DMS53 treated with DMSO at 0.1 percent for 48 hours (cell line): ENCODE measurements around the gene SLC5A5.

ENCODE experiments used
- DNase-seq: peaks from one replicate; lab custom pipeline; 2025; ENCODE audit not compliant: unreplicated experiment; lab: John Stamatoyannopoulos, UW

Gene SLC5A5

DNA sequence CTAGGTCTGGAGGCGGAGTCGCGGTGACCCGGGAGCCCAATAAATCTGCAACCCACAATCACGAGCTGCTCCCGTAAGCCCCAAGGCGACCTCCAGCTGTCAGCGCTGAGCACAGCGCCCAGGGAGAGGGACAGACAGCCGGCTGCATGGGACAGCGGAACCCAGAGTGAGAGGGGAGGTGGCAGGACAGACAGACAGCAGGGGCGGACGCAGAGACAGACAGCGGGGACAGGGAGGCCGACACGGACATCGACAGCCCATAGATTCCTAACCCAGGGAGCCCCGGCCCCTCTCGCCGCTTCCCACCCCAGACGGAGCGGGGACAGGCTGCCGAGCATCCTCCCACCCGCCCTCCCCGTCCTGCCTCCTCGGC is at the start of gene SLC5A5:
Gene SLC5A5, plus strand, starts transcription at position 68 of the 373 bp plus-strand sequence. CDS start 375 bp downstream, outside the sequence.
- DNase-seq: no peak

DNA sequence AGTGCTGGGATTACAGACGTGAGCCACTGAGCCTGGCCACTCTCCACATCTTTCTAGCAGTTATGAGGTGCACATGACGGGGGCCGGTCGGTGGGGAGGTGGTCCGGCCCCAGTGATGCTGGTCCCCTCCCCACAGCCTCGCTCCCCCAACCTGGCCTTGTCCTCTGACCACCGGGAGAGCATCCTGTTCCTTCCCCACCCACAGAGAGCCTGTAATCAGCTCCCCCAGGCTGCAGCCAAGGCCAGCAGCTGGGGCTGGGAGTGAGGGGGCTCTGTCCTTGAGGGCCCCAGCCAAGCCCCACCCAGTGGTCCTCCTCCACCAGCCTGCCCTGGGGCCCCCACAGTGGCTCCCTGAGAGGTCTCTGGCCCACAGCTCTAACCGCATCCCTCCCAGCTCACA is 47.4 kb upstream of the SLC5A5 start:
- DNase-seq: no peak

DNA sequence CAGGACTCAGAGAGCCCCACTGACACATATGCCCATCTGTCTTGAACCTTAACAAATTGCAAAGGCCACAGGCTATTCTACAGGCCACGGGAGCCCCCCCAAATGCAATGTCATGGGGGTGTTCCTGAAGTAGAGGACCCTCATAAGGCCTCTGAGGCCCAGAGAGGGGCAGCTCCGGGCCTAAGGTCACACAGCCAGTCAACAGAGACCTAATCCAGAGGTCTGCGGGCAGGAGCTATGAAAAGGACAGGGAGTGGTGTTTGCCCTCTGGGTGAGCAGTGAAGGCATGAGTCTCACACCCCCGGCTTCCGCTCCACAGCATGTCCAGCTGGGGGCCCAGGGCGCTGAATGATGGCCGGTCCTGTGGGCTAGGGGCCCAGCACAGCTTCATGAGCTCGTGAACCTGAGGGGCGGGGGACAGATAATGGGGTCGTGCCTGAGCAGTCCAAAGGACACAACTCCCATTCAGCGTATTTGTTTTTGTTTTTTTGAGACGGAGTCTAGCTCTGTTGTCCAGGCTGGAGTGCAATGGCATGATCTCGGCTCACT is 45.2 kb upstream of the SLC5A5 start:
- no peak for DNase-seq

DNA sequence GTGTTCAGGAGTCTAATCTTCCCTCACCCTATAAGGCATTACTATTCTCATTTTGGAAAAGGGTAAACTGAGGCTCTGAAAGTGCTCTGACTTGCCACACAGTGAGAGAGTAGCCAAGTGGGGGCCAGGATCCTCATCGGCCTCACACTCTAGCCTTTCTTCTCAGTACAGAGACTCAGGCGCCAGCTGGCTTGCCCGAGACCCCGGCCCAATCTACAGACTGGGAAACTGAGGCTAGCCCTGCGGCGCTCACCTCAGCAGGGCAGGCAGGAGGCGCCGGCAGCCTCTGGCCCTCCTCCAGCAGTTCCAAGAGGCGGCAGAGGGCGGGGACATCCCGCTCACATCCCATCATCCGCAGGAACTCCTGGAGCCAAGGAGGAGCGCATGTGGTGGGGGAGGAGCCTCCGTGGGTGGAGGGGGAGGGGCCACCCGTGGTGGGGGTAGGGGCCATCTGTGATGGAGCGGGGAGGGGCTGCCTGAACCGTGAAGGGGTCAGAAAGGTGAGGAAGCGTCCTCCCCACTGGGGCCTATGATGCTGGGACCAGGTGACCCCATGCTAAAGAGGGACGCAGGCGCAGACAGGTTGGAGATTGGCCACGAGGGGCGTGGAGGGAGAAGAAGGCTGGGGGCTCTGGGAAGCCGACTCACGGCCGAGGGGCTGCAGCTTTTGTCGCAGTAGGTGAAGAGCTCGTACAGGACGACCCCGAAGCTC is 41.7 kb upstream of the SLC5A5 start:
- DNase-seq: peak; percentile 64

DNA sequence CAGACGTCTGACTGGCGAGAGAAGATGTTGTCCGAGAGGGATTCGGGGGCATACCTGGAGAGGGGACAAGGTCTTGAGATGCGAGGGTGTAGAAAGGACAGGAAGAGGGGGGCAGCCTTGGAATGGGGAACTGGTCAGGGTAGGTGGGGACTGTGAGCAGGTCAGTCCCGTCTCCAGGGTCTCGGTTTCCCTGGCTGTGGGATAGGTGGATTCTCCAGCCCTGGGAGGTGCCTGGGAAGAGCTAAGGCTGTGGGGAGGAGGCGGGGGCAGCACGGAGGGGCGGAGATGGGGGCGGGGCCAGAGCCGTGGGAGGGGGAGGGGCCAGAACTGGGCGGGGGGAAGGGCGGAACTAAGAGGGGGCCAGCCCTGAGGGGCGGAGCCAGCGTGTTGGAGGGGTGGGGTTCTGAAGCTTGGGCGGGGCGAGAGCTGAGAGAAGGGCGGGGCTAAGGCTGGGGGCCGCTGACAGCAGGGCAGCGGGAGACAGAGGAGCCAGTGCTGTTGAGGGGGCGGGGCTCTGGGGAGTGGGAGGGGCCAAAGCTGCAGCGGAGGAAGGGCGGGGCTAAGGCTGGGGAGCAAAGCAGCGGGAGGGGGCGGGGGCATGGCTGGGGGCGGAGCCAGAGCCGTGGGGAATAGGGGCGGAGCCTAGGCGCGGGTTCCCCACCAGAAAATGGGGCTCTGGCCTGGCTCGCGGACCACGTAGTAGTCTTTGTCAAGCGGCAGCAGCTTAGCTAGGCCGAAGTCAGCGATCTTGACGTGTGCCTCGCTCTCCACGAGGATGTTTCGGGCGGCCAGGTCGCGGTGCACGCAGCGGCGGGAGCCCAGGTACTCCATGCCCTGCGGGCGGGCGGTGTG is 41.0 kb upstream of the SLC5A5 start:
- DNase-seq: peak; percentile 67

DNA sequence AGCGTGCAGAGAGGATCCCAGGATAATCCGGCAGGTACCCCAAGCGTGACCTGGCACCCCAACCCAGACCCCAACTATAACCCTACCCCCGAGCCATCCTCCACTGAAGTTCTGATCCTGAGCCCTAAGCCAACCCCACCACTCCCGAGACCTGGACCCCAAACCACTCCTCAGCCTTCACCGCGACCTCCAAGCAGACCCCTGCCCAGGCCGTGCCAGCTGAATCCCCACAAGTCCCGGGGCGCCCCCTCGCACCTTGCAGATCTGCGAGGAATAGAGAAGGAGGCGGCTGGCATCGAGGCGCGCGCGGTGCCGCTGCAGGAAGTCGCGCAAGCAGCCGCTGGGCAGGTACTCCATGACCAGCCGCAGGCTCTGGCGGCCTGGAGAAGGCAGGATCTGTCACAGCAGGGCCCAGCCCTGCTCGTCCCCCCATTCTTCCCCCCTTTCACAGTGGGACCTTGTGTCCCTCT is 40.3 kb upstream of the SLC5A5 start:
- DNase-seq: peak; percentile 22

DNA sequence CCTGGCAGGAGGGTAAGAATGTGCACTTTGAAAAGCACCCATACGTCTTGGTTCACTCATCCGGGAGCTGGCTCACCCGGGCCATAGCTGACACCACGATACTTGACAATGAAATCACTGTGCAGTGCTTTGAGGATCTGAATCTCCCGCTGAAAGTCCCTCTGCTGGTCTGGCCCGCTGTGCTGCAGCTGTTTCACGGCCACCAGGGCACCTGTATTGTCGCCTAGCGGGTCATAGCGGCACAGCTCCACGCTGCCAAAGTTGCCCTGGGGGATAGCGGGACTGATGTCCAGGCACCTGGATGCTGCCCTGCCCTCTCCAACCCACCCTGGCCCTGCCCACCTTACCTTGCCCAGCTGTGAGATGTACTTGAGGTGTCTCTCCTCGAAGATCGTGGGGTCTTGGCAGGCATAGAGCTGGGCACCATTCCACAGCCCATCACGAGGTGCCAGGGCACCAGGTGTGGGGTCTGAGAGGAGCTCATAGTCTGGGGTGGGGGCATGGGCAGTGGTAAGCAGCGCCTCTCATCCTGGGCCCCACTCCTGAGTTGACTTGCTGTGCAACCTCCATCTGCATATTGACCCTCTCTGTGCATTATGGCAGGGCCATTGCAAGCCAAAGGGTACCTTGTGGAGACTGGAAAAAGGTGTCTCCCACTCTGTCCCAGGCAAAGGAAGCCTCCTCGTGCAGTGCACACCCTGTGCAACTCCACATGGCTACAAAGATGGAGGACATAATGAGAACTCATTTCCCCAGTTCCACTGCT is 39.1 kb upstream of the SLC5A5 start:
- DNase-seq: no peak

DNA sequence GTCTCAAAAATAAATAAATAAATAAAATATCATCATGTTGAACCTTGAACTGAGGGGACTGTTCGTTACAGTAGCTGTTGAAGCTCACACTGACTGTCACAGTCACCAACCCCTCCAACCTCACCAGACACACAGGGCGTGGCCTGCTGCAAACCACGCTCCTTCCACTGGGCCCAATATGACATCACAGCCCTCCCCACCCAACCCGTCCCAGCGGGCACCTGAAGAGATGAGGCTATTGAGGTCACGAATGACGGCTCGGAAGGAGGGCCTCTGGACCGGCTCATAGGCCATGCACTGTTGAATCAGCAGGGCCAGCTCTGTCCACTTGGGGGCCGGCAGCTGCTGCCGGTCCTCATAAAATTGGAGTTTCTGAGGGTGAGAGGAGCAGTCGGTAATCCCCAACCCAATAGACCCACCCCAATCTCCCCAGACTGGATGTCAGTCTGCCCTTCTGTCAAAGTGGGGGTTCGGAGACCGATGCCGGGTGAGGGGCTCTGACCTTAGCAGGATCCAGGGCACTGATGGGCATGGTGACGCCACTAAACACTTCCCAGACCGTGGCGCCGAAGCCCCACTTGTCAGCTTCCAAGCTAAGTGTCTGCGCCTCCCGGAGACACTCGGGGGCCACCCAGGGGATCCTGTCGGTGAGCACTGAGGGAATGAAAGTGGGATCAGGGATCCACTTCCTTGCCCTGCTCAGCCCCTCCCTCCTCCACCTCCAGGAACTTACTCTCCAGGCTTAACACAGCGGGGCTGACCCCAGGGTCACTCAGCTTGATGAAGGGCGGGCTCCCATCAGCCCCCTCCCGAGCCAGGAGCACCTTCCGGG is 37.2 kb upstream of the SLC5A5 start:
- no peak for DNase-seq

DNA sequence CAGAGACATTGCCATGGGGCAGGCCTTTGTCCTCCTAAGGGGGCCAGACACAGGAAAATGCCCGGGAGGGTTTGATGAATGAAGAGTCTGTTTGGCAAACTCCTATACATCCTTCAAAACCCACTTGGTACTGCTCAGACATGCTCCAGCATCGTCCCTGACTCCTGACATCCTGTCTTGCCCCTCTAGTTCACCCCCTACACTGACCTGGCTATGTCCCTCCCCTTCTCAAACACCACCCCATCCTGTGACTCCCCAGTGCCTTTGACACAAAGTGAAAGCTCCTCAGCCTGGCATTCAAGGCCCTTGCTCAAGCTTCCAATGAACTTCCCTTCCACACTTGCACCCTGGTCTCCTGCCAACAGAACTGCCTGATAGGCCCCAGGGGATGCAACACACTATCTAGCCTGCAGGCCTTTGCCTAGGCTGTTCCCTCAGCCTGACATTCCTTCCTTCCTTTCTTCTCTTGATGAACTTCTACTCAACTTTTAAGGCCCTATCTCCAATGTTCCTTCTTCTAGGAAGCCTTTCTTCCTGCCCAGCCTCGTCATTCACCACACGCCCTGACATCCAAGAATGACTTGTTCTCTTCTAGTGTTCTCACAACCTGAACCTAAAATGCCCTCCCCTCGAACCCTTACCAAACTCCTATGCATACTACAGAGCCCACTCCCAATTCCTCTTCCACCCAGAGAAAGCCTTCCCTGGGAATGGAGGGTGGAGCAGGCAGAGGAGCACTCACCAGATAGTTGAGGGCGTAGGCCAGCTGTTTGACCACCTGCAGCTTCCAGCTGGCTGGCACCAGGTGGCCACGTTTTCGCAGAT is 36.4 kb upstream of the SLC5A5 start:
- DNase-seq: peak; percentile 17

DNA sequence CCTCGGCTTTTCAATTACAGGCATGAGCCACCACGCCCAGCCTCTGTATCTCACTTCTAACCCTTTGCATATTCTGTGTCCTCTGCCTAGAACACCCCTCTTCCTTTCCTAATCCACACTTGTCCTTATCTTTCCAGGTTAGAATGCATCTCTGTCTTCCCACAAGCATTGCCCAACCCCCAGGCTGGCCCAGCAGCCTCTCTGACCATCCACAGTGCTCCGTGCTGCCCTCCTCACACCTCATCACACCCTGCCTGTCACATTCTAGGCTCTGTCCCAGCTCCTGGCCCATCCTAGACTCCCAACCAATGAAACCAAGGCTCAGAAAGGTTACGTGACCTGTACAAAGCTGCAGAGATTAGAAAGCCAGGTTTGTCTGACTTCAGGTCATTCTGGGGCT is 35.2 kb upstream of the SLC5A5 start:
- DNase-seq: no peak

DNA sequence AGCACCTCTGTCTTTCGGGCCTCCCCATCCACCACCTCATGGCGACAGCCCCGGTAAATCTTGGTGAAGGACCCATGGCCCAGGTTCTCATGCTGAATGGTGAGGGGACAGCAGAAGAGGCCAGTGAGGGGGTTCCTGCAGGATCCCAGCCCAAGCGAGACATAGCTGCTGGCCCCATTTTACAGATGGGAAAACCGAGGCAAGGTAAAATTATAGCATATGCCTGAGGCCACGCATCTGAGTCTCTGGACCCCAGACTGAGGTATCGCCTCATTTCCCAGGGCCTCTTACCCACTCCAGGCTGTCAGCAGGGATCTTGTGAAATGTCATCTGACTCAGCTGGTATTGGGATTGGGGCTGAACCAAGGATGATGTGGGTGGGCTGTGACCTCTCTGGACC is 33.8 kb upstream of the SLC5A5 start:
- DNase-seq: no peak

DNA sequence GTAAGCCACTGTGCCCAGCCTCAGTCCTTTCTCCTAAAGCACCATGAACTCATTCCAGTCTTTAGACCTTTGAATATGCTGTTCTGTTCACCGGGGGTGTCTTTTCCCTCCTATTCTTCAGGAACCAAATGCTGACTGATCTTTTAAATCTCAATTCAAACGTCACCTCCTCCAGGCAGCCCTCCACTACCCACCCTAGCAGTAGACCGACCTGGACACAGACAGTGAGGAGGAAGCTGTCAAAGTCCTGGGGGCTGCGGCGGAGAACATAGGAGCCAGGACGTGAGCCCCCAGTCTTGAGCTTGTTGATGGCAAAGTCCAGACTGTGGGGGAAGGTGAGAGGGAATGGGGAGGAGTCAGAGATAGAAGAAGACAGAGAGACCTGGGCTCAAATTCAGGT is 31.7 kb upstream of the SLC5A5 start:
- DNase-seq: no peak

DNA sequence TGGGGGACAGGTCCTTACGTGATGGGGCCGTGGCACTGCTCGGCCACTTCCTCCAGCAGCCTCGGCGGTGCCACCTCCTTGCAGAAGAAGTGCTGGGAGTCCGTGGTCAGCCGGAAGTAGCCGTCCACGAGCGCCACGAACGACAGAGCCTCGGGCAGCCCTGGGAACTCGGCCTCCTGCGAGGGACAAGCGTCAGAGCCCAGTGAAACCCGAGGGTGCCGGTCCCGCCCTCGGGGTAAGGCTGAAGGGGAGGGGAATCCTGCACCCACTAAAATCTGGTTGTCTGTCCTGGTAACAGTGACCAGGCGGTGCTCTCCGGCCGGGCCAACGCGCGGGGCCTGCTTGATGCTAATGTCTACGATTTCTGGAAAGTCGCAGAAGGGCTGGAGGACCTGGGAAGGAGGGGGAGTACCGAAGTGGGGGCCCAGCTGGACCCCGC is 30.4 kb upstream of the SLC5A5 start:
- DNase-seq: peak; percentile 36

DNA sequence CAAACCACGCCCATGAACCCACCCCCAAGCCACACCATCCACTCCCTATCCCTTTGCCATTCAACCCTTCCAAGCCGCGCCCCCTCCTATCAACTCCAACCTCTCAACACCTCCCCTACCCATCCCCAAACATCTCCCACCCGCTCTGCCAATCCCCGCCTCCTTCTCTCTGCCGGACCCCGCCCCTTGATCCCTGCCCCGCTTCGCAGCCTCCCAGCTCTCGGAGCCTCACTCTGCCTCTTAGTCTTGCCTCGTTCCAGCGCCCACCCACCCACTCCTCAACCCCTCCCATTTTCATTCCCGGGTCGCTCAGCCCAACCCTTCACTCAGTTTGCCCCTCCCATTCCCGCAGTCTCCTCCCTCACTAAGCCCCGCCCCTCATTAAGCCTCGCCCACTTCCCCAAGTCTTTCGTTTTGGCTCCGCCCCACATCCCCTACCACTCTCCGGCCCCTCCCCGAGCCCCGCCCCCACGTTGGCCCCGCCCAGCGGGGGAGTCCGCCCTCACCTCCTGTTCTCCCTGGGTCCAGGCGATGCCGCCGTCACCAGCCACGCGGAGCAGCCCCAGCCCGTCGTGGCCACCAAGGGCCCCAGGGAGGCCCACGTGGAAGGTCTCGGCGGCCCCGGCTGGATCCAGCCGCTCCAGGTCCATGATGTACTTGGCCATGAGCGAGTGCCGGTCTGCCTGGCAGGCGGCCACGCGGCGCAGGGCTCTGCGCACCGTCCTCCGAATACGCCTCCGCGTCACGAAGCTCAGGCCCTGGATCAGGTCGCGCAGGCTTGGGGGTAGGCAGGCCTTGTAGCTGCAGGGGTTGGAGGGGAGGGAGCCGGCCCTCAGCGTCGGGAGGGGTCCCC is 29.7 kb upstream of the SLC5A5 start:
- DNase-seq: peak; percentile 70

DNA sequence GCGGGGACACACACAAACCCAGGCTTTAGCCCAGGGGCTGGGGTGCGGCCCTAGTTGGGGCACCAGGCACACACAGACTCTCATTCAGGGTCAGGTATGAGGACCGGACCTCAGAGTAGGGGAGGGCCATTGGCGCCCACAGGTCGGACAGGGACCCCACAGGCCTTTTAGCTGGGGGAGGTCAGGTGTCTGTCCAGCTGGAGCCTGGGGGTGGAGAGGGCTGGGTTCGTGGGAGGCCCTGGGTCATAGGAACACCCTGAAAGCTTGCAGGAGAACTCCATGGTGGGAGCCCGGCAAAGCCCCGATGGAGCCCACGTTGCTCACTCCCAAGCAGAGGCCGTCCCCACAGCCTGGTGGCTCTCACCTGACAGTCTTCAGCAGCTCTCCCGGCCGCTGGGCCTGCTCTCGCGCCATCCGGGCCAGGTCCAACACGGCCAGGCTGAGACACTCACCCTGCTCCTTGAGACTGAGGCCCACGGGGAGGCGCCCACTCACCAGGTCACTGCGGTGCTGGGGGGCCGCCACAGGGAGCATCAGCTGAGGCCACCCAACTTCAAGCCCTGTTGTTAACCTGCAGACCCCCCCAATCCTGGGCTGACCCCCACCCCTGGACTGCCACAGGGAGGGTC is 29.0 kb upstream of the SLC5A5 start:
- DNase-seq: no peak

DNA sequence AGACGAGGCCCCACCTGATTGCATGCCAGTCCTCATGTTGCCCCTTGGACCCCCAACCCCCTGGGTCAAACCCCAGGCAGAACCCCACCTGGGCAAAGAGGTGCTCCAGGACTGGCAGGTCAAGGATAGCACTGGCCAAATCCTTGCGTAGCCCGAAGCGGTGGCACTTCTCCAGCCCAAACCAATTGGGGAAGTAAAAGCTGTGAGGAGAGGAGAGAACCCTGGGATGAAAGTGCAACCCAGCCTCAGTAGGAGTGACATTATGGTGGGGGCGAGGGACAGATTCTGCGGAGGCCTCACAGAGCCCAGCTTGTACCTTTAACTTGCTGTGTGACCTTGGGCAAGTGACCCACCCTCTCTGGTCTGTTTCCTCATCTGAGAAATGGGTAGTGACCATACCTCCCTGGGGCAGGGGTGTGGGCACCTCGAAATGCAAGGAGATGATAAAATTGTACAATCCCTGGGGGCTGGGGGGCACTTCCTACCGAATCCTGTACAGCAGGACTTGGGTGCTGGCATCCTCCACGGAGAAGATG is 28.4 kb upstream of the SLC5A5 start:
- no peak for DNase-seq

DNA sequence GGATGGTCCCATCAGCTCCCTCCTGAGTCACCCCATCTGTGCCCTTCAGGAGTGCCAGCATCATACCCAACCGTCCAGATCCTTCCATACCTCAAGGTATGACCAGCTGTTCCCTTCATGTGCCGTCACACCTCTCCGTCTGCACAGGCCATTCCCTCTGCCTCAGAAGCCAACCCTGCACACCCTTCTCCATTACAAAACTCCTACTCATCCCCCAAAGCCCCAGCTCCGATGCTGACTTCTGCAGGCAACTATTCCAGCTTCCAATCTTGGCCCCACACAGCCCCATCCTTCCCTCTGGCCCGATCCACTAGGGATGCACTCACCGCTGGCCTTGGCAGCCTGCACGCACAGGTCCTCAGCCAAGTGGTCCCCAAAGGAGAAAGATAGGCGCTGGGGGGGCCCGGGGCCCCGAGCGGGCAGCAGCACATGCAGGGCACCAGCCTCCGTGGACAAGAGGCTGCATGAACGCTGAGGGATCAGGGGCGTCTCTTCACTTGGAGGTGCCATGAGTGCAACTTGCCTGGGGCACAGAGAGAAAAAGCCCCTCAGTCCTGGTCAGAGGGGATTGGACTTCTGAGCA is 27.7 kb upstream of the SLC5A5 start:
- no peak for DNase-seq
